AG08395 (cell line): ENCODE data around the gene PCDH9.

ENCODE experiments used
- DNase-seq: peaks from one replicate; pipeline ENCODE4 v3.0.0; 2012; ENCODE audit warnings: mixed read lengths, low spot score

The PCDH9 gene

GRCh38 chr13:67155898-67156722 lies 74.0 kb downstream of the PCDH9 start:
- DNase-seq: no peak

GRCh38 chr13:67152085-67152484 lies 78.1 kb downstream of the PCDH9 start:
- DNase-seq: no peak

- no peak for DNase-seq
Measured at GRCh38 chr13:67151652-67152051, 78.5 kb downstream of the PCDH9 start.

- DNase-seq: no peak
Measured at GRCh38 chr13:67150608-67151007, 79.5 kb downstream of the PCDH9 start.

GRCh38 chr13:67148161-67148571 lies 82.0 kb downstream of the PCDH9 start:
- peak; percentile 32 for DNase-seq

GRCh38 chr13:67147342-67148133 lies 82.6 kb downstream of the PCDH9 start:
- DNase-seq: peak; percentile 36

- DNase-seq: no peak
Measured at GRCh38 chr13:67146523-67147130, 83.5 kb downstream of the PCDH9 start.

- DNase-seq: no peak
Measured at GRCh38 chr13:67145950-67146349, 84.2 kb downstream of the PCDH9 start.

- DNase-seq: no peak
Measured at GRCh38 chr13:67143544-67144115, 86.5 kb downstream of the PCDH9 start.

GRCh38 chr13:67140006-67140405 lies 90.1 kb downstream of the PCDH9 start:
- DNase-seq: no peak

- no peak for DNase-seq
Measured at GRCh38 chr13:67139551-67139950, 90.6 kb downstream of the PCDH9 start.

GRCh38 chr13:67138970-67139369 lies 91.2 kb downstream of the PCDH9 start:
- no peak for DNase-seq

- no peak for DNase-seq
Measured at GRCh38 chr13:67137044-67137735, 92.9 kb downstream of the PCDH9 start.

- no peak for DNase-seq
Measured at GRCh38 chr13:67136157-67136556, 94.0 kb downstream of the PCDH9 start.

- DNase-seq: no peak
Measured at GRCh38 chr13:67135356-67135755, 94.8 kb downstream of the PCDH9 start.

- no peak for DNase-seq
Measured at GRCh38 chr13:67134417-67135129, 95.6 kb downstream of the PCDH9 start.

- no peak for DNase-seq
Measured at GRCh38 chr13:67133476-67133875, 96.7 kb downstream of the PCDH9 start.

- DNase-seq: no peak
Measured at GRCh38 chr13:67131393-67131792, 98.7 kb downstream of the PCDH9 start.

- no peak for DNase-seq
Measured at GRCh38 chr13:67130444-67130843, 99.7 kb downstream of the PCDH9 start.

GRCh38 chr13:67128136-67128535 lies 102.0 kb downstream of the PCDH9 start:
- DNase-seq: no peak

GRCh38 chr13:67125681-67126080 lies 104.5 kb downstream of the PCDH9 start:
- no peak for DNase-seq
